Upper lobe of right lung (tissue), 1 donor: ENCODE measurements around the gene WDR59. TPM values are rescaled to one million over a fixed set of nuclear protein-coding genes. Genes with fewer than 3 reads are reported as not detected.
A peak's percentile ranks its signal among the peaks of the same experiment; 100 is the strongest.
"Not testable (repeated sequence)": the region's sequence is repeated elsewhere in the genome, so short reads cannot be mapped to it uniquely, and the experiment has no call there.

ENCODE experiments used
- ATAC-seq: fragments of 200-7000 bp; cut with Tn5 transposase; one replicate; pipeline ENCODE4 v1.9.1; 2020; ENCODE audit warnings: mild to moderate bottlenecking, moderate library complexity
- DNase-seq: peaks from one replicate; pipeline ENCODE4 v3.0.0-alpha.2; 2020
- H3K27ac ChIP-seq: fragments of 200-600 bp; one replicate; pipeline ENCODE4 v1.8.0; 2022
- H3K27me3 ChIP-seq: fragments of 200-600 bp; one replicate; pipeline ENCODE4 v1.8.0; 2022; ENCODE audit warnings: mild to moderate bottlenecking
- H3K36me3 ChIP-seq: fragments of 200-600 bp; one replicate; pipeline ENCODE4 v1.8.0; 2022
- H3K4me1 ChIP-seq: fragments of 200-600 bp; one replicate; pipeline ENCODE4 v1.8.0; 2022
- H3K4me3 ChIP-seq: fragments of 200-600 bp; one replicate; pipeline ENCODE4 v1.8.0; 2022; ENCODE audit warnings: mild to moderate bottlenecking
- H3K9me3 ChIP-seq: fragments of 200-600 bp; one replicate; pipeline ENCODE4 v1.8.0; 2022
- intact Hi-C: fragments of 100-400 bp; cut with DNase I; formaldehyde crosslinking; loops from one replicate; pipeline ENCODE4 v1.11.0; 2022
- total RNA-seq: library from RNA; stranded (reverse); fragmentation: NEBNext Ultra II Directional; extraction: Animal tissue kit (Norgen Biotek cat#: 25700); gene quantifications from one replicate; pipeline ENCODE4 v1.2.1, GENCODE V29; 2021
- TF ChIP-seq, protein P1 (sequence below): fragments of 200-600 bp; IDR thresholded peaks from one replicate; pipeline ENCODE4 v1.8.0; 2022; ENCODE audit warnings: antibody characterized with exemption
- donor health status: DM: no; HTN: yes; CAD: no; lungs with severe emphysema.

The WDR59 gene
- total RNA-seq, 1 donor from 2014 or later = 51.6 TPM

DNA sequence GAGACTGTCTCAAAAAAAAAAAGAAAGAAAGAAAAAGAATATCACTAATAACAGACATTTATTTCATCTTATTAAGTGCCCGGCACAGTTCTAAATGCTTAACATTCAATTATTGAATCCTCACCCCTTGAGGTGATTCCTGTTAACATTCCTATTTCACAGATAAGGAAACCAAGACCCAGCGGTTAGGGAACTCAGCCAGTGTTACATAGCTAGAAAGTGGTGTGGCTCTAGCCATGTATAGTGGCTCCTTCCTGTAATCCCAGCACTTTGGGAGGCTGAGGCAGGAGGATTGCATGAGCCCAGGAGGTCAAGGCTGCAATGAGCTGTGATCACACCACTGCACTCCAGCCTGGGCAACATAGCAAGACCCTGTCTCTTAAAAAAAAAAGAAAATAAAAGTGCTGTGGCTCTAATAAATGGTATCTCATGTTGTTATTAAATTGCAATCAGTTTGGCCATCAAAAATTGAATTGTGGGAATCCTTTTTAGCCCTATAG lies 42.0 kb upstream of the WDR59 start:
- intact Hi-C loops = no loop called here

DNA sequence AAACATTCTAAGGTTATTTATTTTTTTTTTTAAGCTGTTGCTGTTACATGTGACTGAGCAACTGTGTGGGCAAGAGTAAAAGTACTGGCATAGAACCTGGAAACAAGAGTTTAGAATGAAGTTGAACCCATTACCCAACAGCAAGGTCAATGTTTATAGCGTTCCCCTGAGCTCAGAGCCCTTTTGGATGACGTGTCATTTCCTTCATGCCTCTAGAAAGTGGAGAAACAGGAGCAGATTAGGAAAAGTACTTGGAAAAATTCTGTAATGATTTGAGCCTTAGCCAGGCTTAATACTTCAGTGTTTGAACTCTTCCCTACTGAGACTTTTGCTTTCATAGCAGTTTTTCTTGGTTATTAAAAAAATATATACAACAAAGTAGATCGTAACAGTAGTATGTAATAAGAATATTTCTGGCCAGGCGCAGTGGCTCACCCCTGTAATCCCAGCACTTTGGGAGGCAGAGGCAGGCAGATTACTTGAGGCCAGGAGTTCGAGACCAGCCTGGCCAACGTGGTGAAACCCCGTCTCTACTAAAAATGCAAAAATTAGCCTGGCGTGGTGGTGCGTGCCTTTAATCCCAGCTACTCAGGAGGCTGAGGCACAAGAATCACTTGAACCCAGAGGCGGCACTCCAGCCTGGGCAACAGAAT lies 41.4 kb upstream of the WDR59 start:
- H3K4me1 ChIP-seq = peaks cover 32% of the 10 kb centered on the region
- H3K36me3 ChIP-seq, H3K27me3 ChIP-seq, H3K4me3 ChIP-seq, DNase-seq, intact Hi-C loops, H3K9me3 ChIP-seq: not testable (repeated sequence)
- H3K27ac ChIP-seq = peak overlapping the region; percentile 71
- peak; percentile 41 for ATAC-seq

More for the DNA sequence above, 42.0 kb upstream of the WDR59 start:
- ATAC-seq (no peak), DNase-seq (no peak)
- no peaks in the 10 kb centered on the region for H3K9me3 ChIP-seq
- H3K36me3 ChIP-seq = no peaks in the 10 kb centered on the region
- peaks cover 32% of the 10 kb centered on the region for H3K4me1 ChIP-seq
- H3K4me3 ChIP-seq = no peak overlapping the region
- TF ChIP-seq, protein P1, sequence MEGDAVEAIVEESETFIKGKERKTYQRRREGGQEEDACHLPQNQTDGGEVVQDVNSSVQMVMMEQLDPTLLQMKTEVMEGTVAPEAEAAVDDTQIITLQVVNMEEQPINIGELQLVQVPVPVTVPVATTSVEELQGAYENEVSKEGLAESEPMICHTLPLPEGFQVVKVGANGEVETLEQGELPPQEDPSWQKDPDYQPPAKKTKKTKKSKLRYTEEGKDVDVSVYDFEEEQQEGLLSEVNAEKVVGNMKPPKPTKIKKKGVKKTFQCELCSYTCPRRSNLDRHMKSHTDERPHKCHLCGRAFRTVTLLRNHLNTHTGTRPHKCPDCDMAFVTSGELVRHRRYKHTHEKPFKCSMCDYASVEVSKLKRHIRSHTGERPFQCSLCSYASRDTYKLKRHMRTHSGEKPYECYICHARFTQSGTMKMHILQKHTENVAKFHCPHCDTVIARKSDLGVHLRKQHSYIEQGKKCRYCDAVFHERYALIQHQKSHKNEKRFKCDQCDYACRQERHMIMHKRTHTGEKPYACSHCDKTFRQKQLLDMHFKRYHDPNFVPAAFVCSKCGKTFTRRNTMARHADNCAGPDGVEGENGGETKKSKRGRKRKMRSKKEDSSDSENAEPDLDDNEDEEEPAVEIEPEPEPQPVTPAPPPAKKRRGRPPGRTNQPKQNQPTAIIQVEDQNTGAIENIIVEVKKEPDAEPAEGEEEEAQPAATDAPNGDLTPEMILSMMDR = no peak
- no peaks in the 10 kb centered on the region for H3K27me3 ChIP-seq
- H3K27ac ChIP-seq = peak overlapping the region; percentile 71

DNA sequence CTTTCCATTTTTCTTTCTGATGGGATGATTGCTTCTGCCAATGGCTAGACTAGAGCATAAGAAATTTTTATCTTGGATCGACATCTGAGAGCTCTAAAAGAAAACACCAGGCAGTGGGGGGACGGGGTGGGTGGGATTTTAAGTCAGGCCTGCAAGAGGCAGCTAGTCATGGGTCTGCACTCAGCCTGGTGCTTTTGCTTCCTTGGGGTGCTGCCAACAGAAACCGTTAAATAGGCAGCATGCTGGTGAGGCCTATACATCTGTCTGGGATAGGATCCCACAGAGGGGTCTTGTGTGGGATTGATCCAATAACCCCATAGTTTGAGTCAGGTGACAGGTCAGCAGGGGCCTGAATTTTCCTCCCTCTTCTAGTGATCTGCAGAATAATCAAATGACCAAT lies 40.8 kb upstream of the WDR59 start:
- no peak for ATAC-seq
- peaks cover 32% of the 10 kb centered on the region for H3K4me1 ChIP-seq
- H3K9me3 ChIP-seq = peaks cover 7% of the 10 kb centered on the region

DNA sequence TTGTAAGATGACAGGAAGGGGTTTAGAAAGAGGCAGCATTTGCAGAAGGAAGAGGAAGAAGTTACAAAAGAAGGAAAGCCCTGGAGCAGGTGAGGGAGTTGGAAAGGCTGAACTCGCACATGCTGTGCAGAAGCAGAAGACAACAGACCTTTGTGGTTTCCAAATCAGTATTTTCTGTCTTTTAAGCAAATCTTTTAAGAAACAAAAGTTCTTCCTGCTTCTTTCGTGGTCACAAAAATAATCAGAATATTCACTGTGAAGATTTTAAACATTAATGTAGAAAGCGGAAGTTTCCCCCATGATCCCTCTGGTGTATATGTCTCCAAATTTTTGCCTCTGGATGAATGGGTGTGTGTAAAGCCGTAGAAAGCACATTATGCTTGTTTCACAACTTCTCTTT lies 39.7 kb upstream of the WDR59 start:
- intact Hi-C loops = no loop called here
- Histone ChIP-seq H3K9me3 (peaks cover 7% of the 10 kb centered on the region), H3K4me3 (no peak overlapping the region), H3K4me1 (peaks cover 32% of the 10 kb centered on the region), H3K36me3 (no peaks in the 10 kb centered on the region), H3K27me3 (no peaks in the 10 kb centered on the region), H3K27ac (no peak overlapping the region)
- DNase-seq = no peak
- TF ChIP-seq, protein P1 = no peak
- ATAC-seq = no peak

More for the DNA sequence above, 40.8 kb upstream of the WDR59 start:
- Histone ChIP-seq H3K27ac (peak overlapping the region; percentile 71), H3K27me3 (no peaks in the 10 kb centered on the region), H3K36me3 (no peaks in the 10 kb centered on the region), H3K4me3 (no peak overlapping the region)
- intact Hi-C loops = no loop called here
- TF ChIP-seq, protein P1 = no peak
- no peak for DNase-seq

DNA sequence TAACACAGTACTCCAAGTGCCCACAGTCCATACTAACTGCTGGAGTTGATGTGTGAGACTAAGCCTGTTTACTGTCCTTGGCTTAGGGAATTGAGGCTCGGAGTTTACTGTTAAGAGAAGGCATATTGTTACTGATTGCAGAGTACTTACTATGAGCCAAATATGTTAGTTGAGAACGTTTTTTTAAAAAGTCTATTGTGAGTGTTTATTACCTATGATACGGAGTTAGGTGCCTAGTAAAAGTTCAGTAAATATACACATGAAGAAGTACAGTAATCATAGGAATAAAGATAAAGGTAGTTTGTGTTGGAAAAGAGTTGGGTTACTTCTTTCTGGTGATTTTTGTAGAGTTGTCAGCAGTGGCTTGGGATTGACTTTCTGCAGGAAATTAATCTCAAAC lies 39.3 kb upstream of the WDR59 start:
- H3K9me3 ChIP-seq = peaks cover 7% of the 10 kb centered on the region
- no peak overlapping the region for H3K4me3 ChIP-seq
- H3K27ac ChIP-seq = no peak overlapping the region
- TF ChIP-seq, protein P1 = no peak
- no peak for ATAC-seq
- no peaks in the 10 kb centered on the region for H3K27me3 ChIP-seq
- no peak for DNase-seq
- no peaks in the 10 kb centered on the region for H3K36me3 ChIP-seq
- peaks cover 32% of the 10 kb centered on the region for H3K4me1 ChIP-seq
- intact Hi-C loops = no loop called here

DNA sequence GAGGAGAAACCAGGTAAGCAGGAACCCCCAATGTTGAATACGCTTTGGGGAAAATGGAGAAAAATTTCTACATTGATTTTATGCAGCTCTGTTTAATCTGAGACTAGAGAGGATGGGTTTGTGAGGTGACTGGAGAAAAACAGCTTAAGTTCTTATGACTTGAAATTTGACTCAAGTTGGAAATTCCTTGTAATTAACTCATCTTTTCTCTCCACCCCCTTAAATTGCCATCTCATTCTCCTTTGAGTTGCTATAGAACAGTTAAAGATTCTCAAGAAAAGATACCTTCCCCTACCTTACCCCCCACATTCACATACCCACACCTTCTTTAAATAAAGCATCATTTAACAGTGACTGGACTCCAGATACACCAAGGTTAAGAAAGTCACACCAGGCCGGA lies 38.1 kb upstream of the WDR59 start:
- TF ChIP-seq, protein P1 = no peak
- Histone ChIP-seq H3K4me1 (peaks cover 33% of the 10 kb centered on the region), H3K27ac (no peak overlapping the region), H3K27me3 (no peaks in the 10 kb centered on the region), H3K9me3 (peaks cover 7% of the 10 kb centered on the region), H3K4me3 (no peak overlapping the region), H3K36me3 (no peaks in the 10 kb centered on the region)
- no peak for ATAC-seq
- DNase-seq = no peak
- intact Hi-C loops = no loop called here
